Measurements from ENCODE around the gene TRIM69. TPM values are rescaled to one million over a fixed set of nuclear protein-coding genes. Genes with fewer than 3 reads are reported as not detected.

The TRIM69 gene
- total RNA-seq, 1 donor from 2014 or later = 19.6 TPM

DNA sequence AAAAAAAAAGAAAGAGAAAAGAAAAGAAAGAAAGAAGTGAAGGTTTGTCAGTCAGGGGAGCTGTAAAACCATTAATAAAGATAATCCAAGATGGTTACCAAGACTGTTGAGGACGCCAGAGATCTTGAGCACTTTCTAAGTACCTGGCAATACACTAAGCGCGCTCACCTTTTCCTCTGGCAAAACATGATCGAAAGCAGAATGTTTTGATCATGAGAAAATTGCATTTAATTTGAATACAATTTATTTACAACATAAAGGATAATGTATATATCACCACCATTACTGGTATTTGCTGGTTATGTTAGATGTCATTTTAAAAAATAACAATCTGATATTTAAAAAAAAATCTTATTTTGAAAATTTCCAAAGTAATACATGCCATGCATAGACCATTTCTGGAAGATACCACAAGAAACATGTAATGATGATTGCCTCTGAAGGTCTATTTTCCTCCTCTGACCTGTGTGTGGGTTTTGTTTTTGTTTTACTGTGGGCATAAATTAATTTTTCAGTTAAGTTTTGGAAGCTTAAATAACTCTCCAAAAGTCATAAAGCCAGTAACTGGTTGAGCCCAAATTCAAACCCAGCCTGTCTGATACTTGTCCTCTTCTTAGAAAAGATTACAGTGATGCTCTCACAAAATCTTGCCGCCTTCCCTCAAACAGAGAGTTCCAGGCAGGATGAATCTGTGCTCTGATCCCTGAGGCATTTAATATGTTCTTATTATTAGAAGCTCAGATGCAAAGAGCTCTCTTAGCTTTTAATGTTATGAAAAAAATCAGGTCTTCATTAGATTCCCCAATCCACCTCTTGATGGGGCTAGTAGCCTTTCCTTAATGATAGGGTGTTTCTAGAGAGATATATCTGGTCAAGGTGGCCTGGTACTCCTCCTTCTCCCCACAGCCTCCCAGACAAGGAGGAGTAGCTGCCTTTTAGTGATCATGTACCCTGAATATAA, 23.0 kb upstream of the TRIM69 start:
- Mint-ChIP-seq H3K4me3 (peak overlapping the region; percentile 94), H3K9me3 (no peaks in the 10 kb centered on the region), H3K4me1 (peaks cover 15% of the 10 kb centered on the region), H3K27ac (no peak overlapping the region), H3K36me3 (peaks cover 16% of the 10 kb centered on the region), H3K27me3 (ENCODE audit: low read depth) (no peaks in the 10 kb centered on the region)
- no peak for DNase-seq (ENCODE audit: low spot score in 2 of 2, unreplicated experiment in 2 of 2)
- TF ChIP-seq CTCF (IDR thresholded peaks at IDR 0.05; ENCODE audit: unreplicated experiment) = no peak

GRCh38 chr15:44715142-44715796, 21.1 kb upstream of the TRIM69 start:
- no peak for DNase-seq (ENCODE audit: low spot score in 2 of 2, unreplicated experiment in 2 of 2)
- no peaks in the 10 kb centered on the region for H3K9me3 Mint-ChIP-seq
- peaks cover 15% of the 10 kb centered on the region for H3K4me1 Mint-ChIP-seq
- no peak for TF ChIP-seq CTCF (IDR thresholded peaks at IDR 0.05; ENCODE audit: unreplicated experiment)
- H3K27me3 Mint-ChIP-seq (ENCODE audit: low read depth) = no peaks in the 10 kb centered on the region
- H3K27ac Mint-ChIP-seq = no peak overlapping the region
- peaks cover 16% of the 10 kb centered on the region for H3K36me3 Mint-ChIP-seq
- no peak overlapping the region for H3K4me3 Mint-ChIP-seq

DNA sequence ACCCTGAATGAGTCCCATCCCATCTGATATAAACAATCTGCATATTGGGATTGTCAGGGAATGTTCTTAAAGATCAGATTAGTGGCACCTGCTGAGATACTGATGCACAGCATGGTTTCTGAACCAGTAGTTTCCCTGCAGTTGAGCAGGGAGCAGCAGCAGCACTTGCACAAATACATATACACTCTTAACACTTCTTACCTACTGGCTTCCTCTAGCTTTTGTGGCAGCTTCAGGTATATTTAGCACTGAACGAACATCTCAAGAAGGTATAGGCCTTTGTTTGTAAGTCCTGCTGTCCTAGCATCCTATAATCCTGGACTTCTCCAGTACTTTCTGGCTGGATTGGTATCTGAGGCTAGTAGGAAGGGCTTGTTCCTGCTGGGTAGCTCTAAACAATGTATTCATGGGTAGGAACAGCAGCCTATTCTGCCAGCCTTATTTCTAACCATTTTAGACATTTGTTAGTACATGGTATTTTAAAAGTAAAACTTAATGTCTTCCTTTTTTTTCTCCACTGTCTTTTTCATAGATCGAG, 20.5 kb upstream of the TRIM69 start:
- H3K4me1 Mint-ChIP-seq = peaks cover 15% of the 10 kb centered on the region
- no peak for TF ChIP-seq CTCF (IDR thresholded peaks at IDR 0.05; ENCODE audit: unreplicated experiment)
- H3K9me3 Mint-ChIP-seq = no peaks in the 10 kb centered on the region
- H3K4me3 Mint-ChIP-seq = no peak overlapping the region
- H3K36me3 Mint-ChIP-seq = peaks cover 16% of the 10 kb centered on the region
- no peak for DNase-seq (ENCODE audit: low spot score in 2 of 2, unreplicated experiment in 2 of 2)
- no peaks in the 10 kb centered on the region for H3K27me3 Mint-ChIP-seq (ENCODE audit: low read depth)
- no peak overlapping the region for H3K27ac Mint-ChIP-seq

GRCh38 chr15:44716983-44717602, 19.2 kb upstream of the TRIM69 start:
- DNase-seq (ENCODE audit: low spot score in 2 of 2, unreplicated experiment in 2 of 2) = no peak
- peaks cover 16% of the 10 kb centered on the region for H3K36me3 Mint-ChIP-seq
- no peaks in the 10 kb centered on the region for H3K9me3 Mint-ChIP-seq
- H3K4me3 Mint-ChIP-seq = no peak overlapping the region
- no peak for TF ChIP-seq CTCF (IDR thresholded peaks at IDR 0.05; ENCODE audit: unreplicated experiment)
- peaks cover 12% of the 10 kb centered on the region for H3K4me1 Mint-ChIP-seq
- H3K27me3 Mint-ChIP-seq (ENCODE audit: low read depth) = no peaks in the 10 kb centered on the region
- no peak overlapping the region for H3K27ac Mint-ChIP-seq

DNA sequence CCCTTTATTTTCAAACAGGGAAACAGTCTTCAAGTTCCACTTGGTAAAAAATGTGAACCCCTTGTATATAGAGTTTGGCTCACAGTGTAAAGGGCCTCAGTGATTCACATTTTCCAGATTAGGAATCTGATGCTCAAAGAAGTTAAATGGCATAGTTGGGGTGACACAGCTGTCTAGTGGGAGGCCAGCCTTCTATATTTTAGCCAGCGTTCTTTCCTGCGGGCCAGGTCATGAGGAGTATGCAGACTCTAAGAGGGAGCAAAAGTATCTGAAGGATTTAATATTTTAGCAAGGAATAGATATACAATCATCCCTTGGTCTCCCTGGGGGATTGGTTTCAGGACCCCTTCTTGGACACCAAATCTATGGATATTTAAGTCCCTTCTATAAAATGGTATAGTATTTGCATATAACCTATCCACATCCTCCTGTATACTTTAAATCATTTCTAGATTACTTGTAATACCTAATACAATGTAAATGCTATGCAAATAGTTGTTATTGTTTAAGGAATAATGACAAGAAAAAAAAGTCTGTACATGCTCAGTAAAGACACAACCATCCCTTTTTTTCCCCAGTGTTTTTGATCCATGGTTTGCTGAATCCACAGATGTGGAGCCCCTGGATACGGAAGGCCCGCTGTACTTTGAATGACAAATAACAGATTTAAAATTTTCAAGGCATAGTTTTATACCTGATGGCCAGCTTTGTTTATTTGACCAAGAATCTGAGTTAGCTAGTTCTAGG, 18.0 kb upstream of the TRIM69 start:
- no peaks in the 10 kb centered on the region for H3K27me3 Mint-ChIP-seq (ENCODE audit: low read depth)
- H3K9me3 Mint-ChIP-seq = no peaks in the 10 kb centered on the region
- no peak for TF ChIP-seq CTCF (IDR thresholded peaks at IDR 0.05; ENCODE audit: unreplicated experiment)
- no peak overlapping the region for H3K27ac Mint-ChIP-seq
- no peak for DNase-seq (ENCODE audit: low spot score in 2 of 2, unreplicated experiment in 2 of 2)
- peaks cover 16% of the 10 kb centered on the region for H3K36me3 Mint-ChIP-seq
- peaks cover 3% of the 10 kb centered on the region for H3K4me1 Mint-ChIP-seq
- H3K4me3 Mint-ChIP-seq = no peak overlapping the region

Data from mesothelial cell of epicardium (in vitro differentiated cells).